ENCODE measurements around the gene LYRM4.

Gene LYRM4

GRCh38 chr6:5087389-5087788 is 173.4 kb downstream of the LYRM4 start:
- no peak for TF ChIP-seq CTCF (IDR thresholded peaks at IDR 0.05; ENCODE audit: insufficient read depth, low read length, missing control alignments)
- no peak overlapping the region for H3K4me3 ChIP-seq (ENCODE audit: low read depth, low read length)
- ChIA-PET CTCF (interaction anchor here (1.1 kb wide), 1 partner anchor 56 kb away, joined by 3 read pairs; no protein-coding TSS in a partner anchor), POLR2A (no interaction called here)
- no peak for DNase-seq (ENCODE audit: low read depth, low spot score)

GRCh38 chr6:5086294-5086890 is 174.4 kb downstream of the LYRM4 start:
- CTCF ChIA-PET = interaction anchor here (1.3 to 1.5 kb wide), 4 partner anchors 9 to 57 kb away, joined by 3 to 4 read pairs (median 3); no protein-coding TSS in a partner anchor
- TF ChIP-seq CTCF (IDR thresholded peaks at IDR 0.05; ENCODE audit: insufficient read depth, low read length, missing control alignments) = peak; percentile 8
- peak overlapping the region; percentile 44 for H3K4me3 ChIP-seq (ENCODE audit: low read depth, low read length)
- POLR2A ChIA-PET = interaction anchor here (1.3 kb wide), 1 partner anchor 144 kb away, joined by 3 read pairs; no protein-coding TSS in a partner anchor
- no peak for DNase-seq (ENCODE audit: low read depth, low spot score)

GRCh38 chr6:5085648-5086293 is 175.0 kb downstream of the LYRM4 start:
- CTCF ChIA-PET = interaction anchor here (0.6 to 1.5 kb wide), 5 partner anchors 10 to 58 kb away, joined by 3 to 4 read pairs (median 3); no protein-coding TSS in a partner anchor
- DNase-seq (ENCODE audit: low read depth, low spot score) = no peak
- peak overlapping the region; percentile 44 for H3K4me3 ChIP-seq (ENCODE audit: low read depth, low read length)
- no peak for TF ChIP-seq CTCF (IDR thresholded peaks at IDR 0.05; ENCODE audit: insufficient read depth, low read length, missing control alignments)
- POLR2A ChIA-PET = interaction anchor here (1.3 kb wide), 1 partner anchor 144 kb away, joined by 3 read pairs; no protein-coding TSS in a partner anchor

GRCh38 chr6:5084781-5085647 is 175.7 kb downstream of the LYRM4 start, which contains the start of gene PPP1R3G:
PPP1R3G (plus strand) TSS chr6:5085341; CDS start chr6:5085486, 145 bp downstream.
- no peak for TF ChIP-seq CTCF (IDR thresholded peaks at IDR 0.05; ENCODE audit: insufficient read depth, low read length, missing control alignments)
- DNase-seq (ENCODE audit: low read depth, low spot score) = peak; percentile 17
- ChIA-PET CTCF (interaction anchor here (0.6 to 1.5 kb wide), 4 partner anchors 28 to 58 kb away, joined by 3 to 4 read pairs (median 3); no protein-coding TSS in a partner anchor), POLR2A (interaction anchor here (1.3 kb wide), 1 partner anchor 143 kb away, joined by 3 read pairs; no protein-coding TSS in a partner anchor)
- peak within 1 kb of the TSS; percentile 44 for H3K4me3 ChIP-seq (ENCODE audit: low read depth, low read length)

- H3K4me3 ChIP-seq (ENCODE audit: low read depth, low read length) = peak overlapping the region; percentile 44
- no peak for DNase-seq (ENCODE audit: low read depth, low spot score)
- TF ChIP-seq CTCF (IDR thresholded peaks at IDR 0.05; ENCODE audit: insufficient read depth, low read length, missing control alignments) = no peak
- ChIA-PET CTCF (no interaction called here), POLR2A (no interaction called here)
Observed at GRCh38 chr6:5084360-5084780, 176.4 kb downstream of the LYRM4 start.

Measured in AG04449 (cell line).